GM18507 (cell line): ENCODE data around the gene TSC22D1.
A peak's percentile ranks its signal among the peaks of the same experiment; 100 is the strongest.

Experiments used
- DNase-seq: peaks from one replicate; pipeline ENCODE4 v3.0.0; 2011; ENCODE audit warnings: low read depth; ENCODE audit not compliant: insufficient read length; ENCODE audit errors: extremely low spot score
- FAIRE-seq: peaks from 2 replicates; lab custom pipeline; 2011; peaks lifted over from hg19 to GRCh38; lab: Jason Lieb, UNC

TSC22D1 gene

DNA sequence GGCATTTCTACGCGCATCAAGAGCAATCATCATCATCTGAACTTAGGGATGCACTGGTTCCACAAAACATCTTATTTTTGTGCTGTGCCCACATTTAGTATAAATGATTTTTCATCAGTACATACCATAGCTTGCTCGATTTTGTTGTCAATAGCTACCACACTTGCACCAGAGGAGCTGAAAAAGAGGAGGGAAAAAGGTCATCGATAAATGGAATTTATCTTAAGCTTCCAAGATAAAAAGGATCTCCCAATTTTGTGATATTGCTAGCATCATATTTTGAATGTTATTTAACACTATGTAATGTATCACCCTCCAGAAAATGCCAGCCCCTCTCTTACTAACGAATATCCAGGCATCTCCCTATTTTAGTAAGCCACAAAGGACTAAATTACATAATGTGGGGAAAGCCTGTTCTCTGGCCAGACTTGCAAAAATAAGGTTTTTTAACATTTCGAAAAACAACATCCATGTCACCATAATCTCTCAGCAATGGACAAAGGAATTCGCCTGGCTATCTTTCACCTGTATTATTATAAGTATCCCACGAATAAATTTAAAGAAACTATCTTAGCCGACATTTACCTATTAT is 140.1 kb downstream of the TSC22D1 start:
- FAIRE-seq (no peak), DNase-seq (no peak)

DNA sequence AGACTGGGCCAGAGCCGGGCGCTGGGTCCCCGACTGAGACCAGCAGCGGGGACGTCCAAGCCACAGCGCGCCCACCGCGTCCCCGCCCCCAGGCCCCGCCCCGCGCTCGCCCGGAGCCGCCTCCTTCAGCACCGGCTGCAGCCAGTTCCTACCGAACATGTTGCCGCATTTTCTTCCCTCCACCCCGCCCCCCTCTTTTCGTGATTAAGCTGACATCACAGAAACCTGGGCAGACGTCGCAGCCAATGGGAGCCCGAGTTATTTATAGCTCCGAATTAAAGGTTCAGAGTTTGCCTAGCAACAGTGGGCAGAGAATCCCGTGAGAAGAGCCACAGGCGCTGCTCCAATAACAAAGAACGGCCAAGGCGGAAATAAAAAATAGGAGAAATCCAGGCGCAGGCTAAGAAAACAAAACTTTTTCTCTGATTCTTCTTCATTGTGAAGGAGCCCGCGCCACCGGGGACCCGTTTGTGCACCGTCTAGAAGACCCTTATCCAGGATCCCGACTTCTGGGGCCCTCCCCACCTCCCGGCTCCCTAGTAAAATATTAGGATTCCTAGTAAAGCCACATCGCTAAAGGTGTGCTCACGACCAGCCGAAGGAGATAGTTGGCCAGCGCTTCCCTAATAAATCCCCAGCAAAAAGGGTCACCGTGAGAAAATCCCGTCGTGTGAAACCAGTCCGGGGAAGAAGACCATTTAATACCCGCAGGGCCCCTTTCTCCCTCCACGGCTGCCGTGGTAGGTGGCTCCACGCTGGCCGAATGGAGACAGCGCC is 140.8 kb downstream of the TSC22D1 start:
- DNase-seq (peak; percentile 44), FAIRE-seq (peak; percentile 53)

DNA sequence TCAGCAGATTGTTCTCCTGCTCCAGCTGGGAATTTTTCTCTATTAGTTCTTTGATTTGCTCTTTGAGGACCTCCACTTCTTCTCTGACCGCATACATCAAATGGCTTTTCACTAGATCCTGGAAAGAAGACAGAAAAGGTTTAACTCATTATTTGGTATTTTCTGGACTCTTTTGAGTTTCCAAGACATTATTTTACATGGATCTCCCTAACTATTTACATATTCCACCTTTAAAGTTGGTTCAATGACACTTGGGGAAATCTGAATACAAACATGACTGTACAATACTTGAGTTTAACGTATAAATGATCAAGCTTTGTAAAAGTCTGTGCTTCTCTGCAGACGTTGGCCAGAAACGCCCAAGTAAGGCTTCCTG is 141.4 kb downstream of the TSC22D1 start:
- FAIRE-seq = no peak
- no peak for DNase-seq

DNA sequence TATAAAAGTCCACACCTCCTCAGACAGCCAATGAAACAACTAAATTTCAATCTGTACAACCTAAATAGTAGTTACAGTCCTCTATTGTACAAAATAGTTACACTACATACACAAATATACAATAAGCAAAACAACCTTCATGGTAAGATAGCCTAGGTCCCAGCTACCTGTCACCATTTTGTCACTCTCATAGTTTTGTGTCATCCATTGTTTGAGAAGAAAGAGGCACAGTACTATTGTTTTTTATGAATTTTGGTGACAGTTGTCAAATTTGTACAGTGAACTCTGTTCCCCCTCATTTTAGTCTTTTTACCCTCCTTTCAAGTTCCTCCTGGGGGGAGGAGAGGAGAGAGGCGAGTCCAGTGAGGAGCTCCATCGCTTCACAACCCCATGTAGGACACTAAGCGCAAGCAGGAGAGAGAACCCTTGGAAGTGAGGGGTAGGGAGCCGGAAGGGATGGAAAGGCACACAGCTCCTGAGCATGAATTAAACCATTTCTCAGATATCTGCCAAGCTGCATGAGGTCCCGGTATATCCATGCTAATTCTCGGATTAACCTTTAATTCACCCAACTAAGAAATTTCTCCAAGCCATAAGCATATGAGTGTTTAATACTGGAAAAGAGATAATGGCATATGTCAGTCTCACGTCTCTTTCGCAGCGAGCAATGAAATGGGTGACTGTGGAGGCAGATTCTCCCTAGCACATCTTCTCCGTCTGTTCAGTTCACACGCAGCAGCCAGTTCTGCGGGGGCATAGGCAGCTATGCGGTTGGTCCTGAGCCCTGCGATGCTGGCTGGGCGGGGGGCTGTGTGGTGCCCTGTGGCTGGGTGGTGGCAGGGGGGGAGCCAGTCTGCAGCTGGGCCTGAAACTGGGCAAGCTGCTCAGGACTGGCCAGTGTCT is 142.0 kb downstream of the TSC22D1 start:
- DNase-seq (no peak), FAIRE-seq (no peak)

DNA sequence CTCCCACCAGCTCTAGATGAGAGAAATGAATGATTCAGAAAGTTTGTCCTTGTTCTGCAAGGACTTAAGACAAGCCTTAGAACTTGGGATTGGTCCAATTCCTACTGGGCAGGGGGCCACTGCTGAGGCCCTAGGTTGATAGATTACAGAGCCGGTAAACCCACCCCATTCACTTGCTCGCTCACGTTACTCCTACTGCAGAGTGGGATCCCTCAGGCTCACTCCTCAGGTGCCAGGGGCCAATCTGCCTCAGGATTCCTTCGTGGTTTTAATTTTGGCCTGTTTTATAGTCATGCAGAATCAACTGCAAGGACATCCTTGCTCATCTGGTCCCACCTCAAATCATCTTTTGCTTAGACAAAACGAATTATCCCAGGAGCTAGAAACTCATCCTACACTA is 143.5 kb downstream of the TSC22D1 start:
- FAIRE-seq (no peak), DNase-seq (no peak)

DNA sequence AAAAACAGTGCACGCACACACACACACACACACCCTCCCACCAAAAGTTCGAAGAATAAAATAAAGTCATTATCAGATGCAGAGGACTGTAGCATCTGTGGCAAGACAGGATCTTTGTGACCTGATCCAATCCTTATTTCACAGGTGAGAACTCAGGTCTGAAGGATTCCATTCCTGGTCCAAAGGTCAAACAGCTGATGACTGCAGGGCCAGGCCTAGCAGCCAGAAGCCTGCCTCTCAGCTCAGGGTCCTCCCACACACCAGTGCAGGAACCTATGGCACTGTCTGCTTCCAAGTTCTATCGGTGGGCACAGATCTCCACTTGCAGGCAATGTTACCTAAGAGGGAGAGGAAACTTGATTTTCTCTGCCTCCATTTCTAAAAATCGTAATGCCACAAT is 145.0 kb downstream of the TSC22D1 start:
- FAIRE-seq = no peak
- DNase-seq = no peak

DNA sequence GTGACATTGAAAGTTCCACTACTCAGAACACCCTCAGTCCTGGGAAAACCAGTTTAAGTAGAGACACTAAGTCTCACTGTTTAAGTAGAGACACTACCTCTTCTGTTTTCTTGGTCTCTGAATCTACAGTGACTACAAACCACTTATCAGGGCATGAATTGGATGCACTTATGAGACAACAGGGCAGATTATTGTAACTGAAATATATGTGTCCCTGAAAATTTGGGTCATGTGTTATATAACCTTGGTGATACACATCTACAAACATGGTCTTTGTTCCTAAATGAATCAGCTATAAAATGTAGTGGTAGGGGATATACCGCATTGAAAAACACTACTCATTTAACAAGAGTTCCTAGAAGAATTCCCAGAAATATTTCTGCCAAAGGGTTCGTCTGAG is 146.8 kb downstream of the TSC22D1 start:
- FAIRE-seq = no peak

DNA sequence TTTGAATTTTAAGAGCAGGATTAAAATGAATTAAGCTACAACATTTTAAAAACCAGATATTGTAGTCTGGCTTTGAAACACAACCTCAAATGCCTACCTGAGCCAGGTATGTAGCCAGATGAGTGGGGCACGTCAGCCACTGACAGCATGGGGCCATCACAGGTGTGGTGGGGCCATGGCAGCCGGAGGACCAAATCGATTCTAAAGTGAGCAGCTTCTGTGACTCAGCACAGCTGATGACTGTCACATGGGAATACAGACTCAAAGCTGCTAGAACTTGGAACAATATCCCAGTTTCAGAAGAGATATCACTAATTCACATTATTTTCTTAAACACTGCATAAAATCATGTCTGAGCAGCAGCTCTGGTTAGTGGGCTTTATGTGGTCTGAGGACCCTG is 149.7 kb downstream of the TSC22D1 start:
- no peak for FAIRE-seq
- DNase-seq = no peak

More for the DNA sequence above, 146.8 kb downstream of the TSC22D1 start:
- no peak for DNase-seq

DNA sequence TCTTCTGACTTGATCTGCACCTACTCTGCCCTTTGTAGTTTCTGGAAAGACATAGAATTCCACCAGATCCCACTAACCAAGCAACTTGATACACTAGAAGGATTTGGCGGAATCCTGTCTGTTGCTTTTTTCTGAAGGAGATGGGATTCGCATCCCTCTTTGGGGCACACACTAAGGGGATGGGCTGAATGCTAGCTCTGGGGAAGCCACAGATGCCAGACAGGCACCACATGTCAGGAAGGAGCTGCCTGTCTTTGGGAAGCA is 150.4 kb downstream of the TSC22D1 start:
- FAIRE-seq = no peak

DNA sequence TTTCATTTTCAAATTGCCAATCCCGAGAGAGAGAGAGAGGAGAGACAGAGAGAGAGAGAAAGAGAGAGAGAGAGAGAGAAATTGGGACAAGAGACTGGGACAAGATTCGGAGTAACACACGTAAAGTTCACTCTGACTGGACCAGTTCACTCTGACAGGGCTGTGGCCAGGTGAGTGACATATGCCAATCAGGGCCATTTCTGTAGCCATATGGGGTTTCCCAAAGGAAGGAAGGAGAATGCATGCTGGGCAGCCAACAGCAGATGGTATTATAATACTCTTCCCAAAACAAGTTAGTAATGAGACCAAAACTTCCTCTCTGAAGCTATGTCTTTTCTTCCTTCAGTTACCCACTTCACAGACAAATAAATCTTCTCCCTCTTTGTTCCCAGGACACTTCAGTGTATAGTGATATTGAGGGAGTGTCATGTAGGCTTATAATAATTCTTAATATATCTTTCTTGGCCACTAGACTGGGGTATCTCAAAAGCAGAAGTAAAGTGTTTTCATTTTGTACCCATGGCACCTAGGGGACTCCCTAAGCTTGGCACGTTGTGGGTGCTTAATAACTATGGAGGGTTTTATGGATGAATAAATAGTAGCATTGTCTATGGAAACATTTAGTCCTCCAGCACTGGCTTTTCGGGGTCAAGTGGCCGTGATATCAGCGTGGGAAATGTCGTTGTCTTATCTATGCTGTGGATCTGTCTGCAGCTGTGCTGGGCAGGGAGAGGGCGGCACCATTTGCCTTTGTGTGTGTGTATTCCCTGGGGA is 150.9 kb downstream of the TSC22D1 start:
- FAIRE-seq (no peak), DNase-seq (no peak)

More for the DNA sequence above, 150.4 kb downstream of the TSC22D1 start:
- DNase-seq = no peak

DNA sequence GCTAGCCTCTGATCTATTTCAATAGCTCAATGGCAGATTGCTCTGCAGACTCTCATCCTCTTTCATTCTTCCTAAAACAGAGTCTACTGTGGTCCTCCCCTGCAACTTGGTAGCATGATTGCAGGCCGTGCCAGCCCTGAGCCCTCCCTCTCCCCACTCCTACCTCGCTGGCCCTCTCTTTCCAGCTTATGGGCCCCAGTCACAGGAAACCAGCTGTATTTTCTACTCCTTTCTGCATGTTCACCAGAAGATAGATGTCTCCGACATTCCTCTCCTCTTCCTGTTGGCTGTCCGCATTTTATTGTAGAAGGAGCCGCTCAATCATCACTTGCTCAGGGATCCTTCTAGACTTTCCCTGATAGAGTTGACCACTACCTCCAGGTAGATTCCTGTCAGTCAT is 152.3 kb downstream of the TSC22D1 start:
- FAIRE-seq = no peak
- no peak for DNase-seq

DNA sequence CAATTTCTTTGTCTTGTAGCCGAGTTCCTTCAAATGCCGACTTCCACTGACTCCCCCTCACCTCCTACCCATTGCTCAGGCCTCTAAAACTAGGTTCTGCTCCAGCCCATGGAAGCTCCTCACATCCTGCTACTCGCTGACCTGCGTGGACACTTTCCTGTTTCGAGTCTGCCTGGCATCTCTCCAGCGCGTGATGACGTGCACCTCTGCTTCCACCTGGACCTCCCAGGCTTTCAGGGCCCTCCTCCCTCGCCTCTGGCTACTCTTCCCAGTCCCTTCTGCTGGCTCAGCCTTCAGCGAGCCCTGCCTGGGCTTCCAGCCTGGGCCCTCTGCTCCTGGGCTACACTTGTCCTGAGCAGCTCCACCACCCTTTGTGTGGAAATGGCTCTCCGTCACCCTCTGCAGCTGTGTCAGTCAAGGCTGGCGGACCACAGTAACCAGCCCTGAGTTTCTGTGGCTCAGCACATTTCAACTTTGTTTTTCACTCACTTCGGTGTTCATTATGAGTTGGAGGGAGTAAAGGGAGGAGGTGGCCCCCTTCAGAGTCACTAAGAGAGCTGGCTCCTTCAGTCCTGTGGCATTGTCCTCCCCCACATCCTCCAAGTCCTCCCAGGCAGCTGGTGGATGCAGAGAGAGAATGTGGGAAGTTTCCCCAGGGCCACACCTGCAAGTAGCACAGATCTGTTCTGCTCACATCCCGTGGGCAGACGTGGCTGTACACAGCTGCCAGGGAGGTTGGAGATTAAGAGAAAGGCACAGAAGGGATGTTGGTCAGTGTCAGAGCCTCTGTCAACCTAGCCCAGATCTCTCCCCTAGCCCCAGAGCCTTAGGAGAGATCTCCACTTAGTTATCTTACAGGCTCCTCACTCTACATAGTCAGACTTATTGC is 153.1 kb downstream of the TSC22D1 start:
- no peak for FAIRE-seq
- DNase-seq = no peak

DNA sequence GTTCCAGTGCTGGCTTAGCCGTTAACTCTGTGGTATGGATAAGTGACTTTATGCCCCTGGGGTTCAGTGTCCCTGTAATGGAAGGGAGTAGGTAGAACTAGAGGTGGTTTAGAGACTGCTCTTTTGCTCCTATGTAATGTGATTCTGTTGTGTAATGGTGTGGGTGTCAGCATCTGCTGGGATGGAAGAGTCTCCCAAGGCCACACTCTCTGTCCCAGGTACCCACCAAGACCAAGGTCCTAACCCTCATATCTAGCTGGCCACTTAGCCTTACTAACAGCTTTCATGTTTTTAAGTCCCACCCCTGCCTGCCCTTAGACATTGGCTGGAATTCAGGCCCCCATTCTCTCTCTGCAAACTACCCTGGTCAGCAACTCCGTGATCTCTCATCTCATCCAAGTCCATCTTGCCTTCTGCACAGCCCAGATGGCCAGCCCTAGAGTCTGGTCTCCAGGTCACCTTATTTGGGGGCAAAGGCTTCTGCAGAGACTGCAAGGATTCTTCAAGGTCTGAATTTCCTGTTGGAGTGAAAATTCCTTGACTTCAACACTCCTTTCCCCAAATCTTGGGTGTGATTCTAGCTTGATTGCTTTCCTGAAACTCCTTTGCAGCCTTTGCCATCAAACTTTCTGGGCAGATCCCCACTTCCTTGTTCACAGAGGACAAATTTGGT is 154.1 kb downstream of the TSC22D1 start:
- DNase-seq = no peak
- FAIRE-seq = no peak

DNA sequence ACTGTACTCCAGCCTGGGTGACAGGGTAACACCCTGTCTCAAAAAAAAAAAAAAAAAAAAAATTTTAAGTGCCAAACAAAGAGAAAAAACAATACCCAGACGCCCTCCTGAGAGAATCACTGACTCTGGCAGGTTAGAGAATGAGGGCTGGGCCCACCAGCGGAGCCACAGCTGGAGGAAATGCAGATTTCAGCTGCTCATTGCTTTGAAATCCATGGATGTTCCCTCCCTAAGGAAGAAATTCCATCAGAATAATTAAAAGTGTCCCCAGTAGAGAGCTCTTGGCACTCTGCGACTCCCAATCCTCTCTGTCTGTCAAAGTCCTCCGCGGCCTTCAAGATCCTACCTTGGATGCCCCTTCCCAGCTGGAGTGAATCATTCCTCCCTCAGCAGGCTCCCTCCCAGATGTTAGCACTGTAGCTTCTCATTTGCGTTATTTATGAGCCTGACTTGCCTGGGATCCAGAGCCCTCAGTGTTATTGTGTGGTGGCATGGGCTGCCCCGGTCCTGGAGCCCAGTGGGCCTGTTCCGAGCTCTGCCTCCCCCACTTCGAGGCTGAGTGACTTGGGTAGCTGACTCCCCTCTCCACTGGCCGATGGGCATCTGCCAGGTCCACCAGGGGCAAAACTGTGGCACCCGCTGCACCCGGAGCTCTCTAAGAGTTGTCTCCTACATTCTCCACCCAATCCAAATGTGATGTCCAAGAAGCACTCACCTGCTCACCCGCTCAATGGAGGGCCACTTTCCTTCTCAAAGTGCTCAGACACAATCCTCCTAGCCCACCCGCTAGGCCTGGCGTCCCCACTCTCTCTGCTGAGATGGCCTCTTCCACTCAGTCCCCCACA is 155.5 kb downstream of the TSC22D1 start:
- no peak for FAIRE-seq
- DNase-seq = no peak

DNA sequence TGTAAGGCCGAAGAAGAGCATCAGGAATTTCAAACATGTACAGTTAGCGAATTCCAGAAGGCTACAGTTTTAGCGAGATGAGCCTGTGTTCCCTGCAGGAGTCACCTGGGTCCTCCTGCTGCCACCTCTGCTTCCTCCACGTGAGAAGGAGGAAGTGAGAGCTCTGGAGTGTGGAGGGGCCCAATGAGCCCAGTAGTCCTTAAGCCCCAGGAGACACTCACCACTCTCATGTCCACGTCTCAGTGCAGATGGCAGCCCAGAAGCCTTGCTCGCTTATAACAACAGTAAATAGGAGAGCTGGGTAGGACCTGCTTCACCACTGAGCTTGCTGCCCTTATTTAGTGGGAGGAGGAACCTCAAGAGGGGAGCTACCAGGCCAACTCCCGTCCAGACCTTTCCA is 158.3 kb downstream of the TSC22D1 start:
- DNase-seq = no peak

DNA sequence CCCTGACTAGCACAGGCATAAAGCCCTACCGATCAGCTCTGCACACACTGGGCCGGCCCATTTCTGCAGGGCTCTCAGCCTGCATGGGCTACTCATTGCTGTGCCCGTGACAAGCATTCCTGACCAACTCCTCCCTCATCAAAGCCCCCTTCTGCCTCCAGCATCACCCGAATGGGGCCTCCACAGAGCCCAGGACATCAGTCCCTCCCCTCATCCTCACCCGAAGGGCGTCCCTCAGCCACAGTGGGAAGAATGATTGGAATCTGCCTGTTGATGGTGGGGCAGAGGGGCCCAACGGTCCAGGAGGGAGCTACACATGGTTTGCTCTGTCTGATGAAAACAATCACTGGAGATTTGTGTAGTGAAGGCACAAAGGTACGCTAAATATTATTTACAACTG is 158.7 kb downstream of the TSC22D1 start:
- FAIRE-seq (no peak), DNase-seq (no peak)

More for the DNA sequence above, 158.3 kb downstream of the TSC22D1 start:
- FAIRE-seq = no peak

DNA sequence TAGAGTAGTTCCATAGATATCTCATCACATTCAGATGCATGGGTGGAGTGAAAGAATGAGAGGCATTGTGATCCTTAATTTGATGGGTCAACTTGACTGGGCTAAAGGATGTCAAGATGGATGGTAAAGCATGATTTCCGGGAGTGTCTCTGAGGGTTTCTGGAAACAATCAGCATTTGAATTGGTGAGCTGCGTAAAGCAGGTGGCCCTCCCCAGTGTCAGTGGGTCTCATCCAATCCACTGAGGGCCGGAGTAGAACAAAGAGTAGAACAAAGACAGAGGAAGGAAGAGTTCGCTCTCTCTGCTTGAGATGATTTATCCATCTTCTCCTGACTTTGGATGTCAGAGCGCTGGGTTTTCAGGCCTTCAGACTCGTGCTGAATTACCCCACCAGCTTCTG is 159.4 kb downstream of the TSC22D1 start:
- FAIRE-seq (no peak), DNase-seq (no peak)

DNA sequence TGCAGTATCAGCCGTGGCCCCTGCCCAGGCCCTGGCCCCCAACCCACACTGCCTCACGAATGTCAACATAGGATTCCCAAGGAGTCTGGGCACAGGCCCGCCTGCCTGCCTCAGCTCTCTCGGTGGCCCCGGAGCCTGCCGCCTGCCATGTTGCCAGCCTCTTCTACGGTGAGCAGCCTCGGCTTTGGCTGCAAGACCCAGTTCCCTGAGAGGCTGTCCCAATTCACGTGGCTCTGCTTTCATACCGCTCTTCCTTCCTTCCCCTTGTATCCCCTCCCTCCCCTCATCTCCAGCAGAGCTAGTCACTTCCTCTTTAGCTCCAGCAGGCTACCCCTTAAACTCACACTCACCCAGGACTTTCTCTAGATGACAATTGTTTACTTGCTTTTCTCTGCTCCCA is 159.8 kb downstream of the TSC22D1 start:
- FAIRE-seq (no peak), DNase-seq (no peak)
